ENCODE results near the gene EDAR.

- TF ChIP-seq, protein P1, sequence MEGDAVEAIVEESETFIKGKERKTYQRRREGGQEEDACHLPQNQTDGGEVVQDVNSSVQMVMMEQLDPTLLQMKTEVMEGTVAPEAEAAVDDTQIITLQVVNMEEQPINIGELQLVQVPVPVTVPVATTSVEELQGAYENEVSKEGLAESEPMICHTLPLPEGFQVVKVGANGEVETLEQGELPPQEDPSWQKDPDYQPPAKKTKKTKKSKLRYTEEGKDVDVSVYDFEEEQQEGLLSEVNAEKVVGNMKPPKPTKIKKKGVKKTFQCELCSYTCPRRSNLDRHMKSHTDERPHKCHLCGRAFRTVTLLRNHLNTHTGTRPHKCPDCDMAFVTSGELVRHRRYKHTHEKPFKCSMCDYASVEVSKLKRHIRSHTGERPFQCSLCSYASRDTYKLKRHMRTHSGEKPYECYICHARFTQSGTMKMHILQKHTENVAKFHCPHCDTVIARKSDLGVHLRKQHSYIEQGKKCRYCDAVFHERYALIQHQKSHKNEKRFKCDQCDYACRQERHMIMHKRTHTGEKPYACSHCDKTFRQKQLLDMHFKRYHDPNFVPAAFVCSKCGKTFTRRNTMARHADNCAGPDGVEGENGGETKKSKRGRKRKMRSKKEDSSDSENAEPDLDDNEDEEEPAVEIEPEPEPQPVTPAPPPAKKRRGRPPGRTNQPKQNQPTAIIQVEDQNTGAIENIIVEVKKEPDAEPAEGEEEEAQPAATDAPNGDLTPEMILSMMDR (conservative IDR thresholded peaks at IDR 0.05 in 1 of 2, IDR thresholded peaks at IDR 0.05 in 1 of 2; ENCODE audit: extremely low read depth in 1 of 2, insufficient read depth in 1 of 2, low read depth in 1 of 2, low read length in 2 of 2) = no peak
- no peak for TF ChIP-seq EZH2 (IDR thresholded peaks at IDR 0.05; ENCODE audit: borderline replicate concordance, low read length)
Measured at GRCh38 chr2:108958002-108958401, 31.0 kb downstream of the EDAR start.
